Fibroblast of lung (primary cell): ENCODE measurements around the gene TWIST2.

ENCODE experiments used
- EZH2 ChIP-seq: IDR thresholded peaks from 2 replicates; pipeline ENCODE4 v1.5.1; 2012; ENCODE audit warnings: low read length, control low read depth, mild to moderate bottlenecking; ENCODE audit errors: missing control alignments
- TF ChIP-seq, protein P1 (sequence below), 2 donors: IDR thresholded peaks in 1 of 2; conservative IDR thresholded peaks in 1 of 2; 1 replicate in 1 of 2; 2 replicates in 1 of 2; pipeline ENCODE4 v1.5.1; 2011 to 2012; ENCODE audit warnings: low read length in 2 of 2, control low read depth in 1 of 2, inconsistent platforms in 1 of 2, low read depth in 1 of 2, mild to moderate bottlenecking in 1 of 2

DNA sequence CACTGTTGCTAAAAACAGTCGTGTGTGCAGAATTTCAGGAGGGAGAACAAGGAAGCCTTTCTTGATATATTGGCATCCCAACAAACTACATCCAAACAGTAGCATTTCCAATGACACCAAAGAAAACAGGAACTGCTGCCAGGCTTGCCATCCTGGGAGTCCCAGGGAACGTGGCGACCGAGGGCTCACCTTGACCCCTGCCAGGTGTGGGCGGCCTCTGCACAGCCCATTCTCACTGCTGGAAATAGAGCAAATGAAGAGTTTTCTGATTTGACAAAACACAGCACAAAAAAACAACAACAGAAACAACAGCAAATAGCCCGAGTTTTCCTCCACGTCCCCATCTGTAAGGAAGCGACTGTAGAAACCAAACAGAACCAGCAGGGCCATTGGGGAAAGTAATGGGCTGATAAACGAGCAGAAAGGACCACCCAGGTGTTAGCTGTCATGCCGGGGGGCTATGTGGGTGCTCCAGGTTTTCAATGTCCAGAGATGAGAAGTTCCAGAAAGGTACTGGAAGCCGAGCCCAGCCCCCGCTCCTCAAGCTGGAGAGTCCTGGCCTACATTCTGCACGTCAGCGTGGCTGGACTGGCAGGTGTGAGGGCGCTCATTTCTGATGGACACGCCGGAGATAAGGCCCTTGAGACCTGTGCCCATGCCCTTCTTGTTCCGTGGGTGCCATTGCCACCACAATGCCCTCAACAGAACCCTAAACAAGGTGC, 80.8 kb downstream of the TWIST2 start:
- TF ChIP-seq, protein P1, sequence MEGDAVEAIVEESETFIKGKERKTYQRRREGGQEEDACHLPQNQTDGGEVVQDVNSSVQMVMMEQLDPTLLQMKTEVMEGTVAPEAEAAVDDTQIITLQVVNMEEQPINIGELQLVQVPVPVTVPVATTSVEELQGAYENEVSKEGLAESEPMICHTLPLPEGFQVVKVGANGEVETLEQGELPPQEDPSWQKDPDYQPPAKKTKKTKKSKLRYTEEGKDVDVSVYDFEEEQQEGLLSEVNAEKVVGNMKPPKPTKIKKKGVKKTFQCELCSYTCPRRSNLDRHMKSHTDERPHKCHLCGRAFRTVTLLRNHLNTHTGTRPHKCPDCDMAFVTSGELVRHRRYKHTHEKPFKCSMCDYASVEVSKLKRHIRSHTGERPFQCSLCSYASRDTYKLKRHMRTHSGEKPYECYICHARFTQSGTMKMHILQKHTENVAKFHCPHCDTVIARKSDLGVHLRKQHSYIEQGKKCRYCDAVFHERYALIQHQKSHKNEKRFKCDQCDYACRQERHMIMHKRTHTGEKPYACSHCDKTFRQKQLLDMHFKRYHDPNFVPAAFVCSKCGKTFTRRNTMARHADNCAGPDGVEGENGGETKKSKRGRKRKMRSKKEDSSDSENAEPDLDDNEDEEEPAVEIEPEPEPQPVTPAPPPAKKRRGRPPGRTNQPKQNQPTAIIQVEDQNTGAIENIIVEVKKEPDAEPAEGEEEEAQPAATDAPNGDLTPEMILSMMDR (conservative IDR thresholded peaks at IDR 0.05 in 1 of 2, IDR thresholded peaks at IDR 0.05 in 1 of 2; ENCODE audit: low read depth in 1 of 2, low read length in 2 of 2) = no peak
- TF ChIP-seq EZH2 = no peak
